Endothelial cell of umbilical vein (primary cell): ENCODE data around the gene CLEC12A. TPM values are rescaled to one million over a fixed set of nuclear protein-coding genes. Genes with fewer than 3 reads are reported as not detected.

Source experiments
- BruUV-seq: library from RNA; stranded (reverse); fragments of 400-500 nt; replicated peaks from 2 replicates; lab custom pipeline; 2021; lab: Mats Ljungman, UMichigan
- CTCF ChIA-PET: fragments of 300-600, 350-600 bp; sonication (Branson Sonifier 250); formaldehyde crosslinking; loops from one replicate; lab custom pipeline; 2021; ENCODE audit warnings: antibody characterized with exemption, inconsistent platforms; lab: Charles Lee
- POLR2A ChIA-PET: fragments of 300-600, 350-600 bp; sonication (Branson Sonifier 250); formaldehyde crosslinking; loops from one replicate; lab custom pipeline; 2021; ENCODE audit warnings: antibody characterized with exemption, inconsistent platforms; lab: Charles Lee
- DNase-seq: peaks from one replicate; pipeline ENCODE4 v3.0.0-alpha.2; 2011; ENCODE audit warnings: low read depth, low spot score
- FAIRE-seq: peaks from 2 replicates; lab custom pipeline; 2011; peaks lifted over from hg19 to GRCh38; lab: Jason Lieb, UNC
- H2AFZ ChIP-seq: 2 replicates; pipeline ENCODE4 v1.6.0; 2012; ENCODE audit warnings: low read depth, low read length, control low read depth, inconsistent platforms
- H3K27ac ChIP-seq: 2 replicates; pipeline ENCODE4 v1.5.1; 2011; ENCODE audit warnings: low read depth, mild to moderate bottlenecking, control low read depth, low read length, moderate library complexity; ENCODE audit not compliant: insufficient read depth
- H3K27me3 ChIP-seq, 2 experiments: 2 replicates each; pipeline versions ENCODE4 v1.6.0 to v1.6.1; 2011; ENCODE audit warnings: low read length in 2 of 2, mixed read lengths in 1 of 2; ENCODE audit not compliant: control insufficient read depth in 2 of 2, insufficient read depth in 2 of 2
- H3K36me3 ChIP-seq, 2 experiments: 2 replicates in 1 of 2; 3 replicates in 1 of 2; pipeline ENCODE4 v1.5.1; 2011; ENCODE audit warnings: low read length in 2 of 2, mild to moderate bottlenecking in 1 of 2, moderate library complexity in 1 of 2; ENCODE audit not compliant: control insufficient read depth in 2 of 2, insufficient read depth in 2 of 2; ENCODE audit errors: extremely low read depth in 1 of 2
- H3K4me1 ChIP-seq: 3 replicates; pipeline ENCODE4 v1.5.1; 2011; ENCODE audit warnings: mild to moderate bottlenecking, low read length; ENCODE audit not compliant: control insufficient read depth, insufficient read depth; ENCODE audit errors: extremely low read depth
- H3K4me2 ChIP-seq: 2 replicates; pipeline ENCODE4 v1.6.1; 2011; ENCODE audit warnings: low read length, control low read depth, mixed read lengths; ENCODE audit not compliant: insufficient read depth
- H3K4me3 ChIP-seq, 3 experiments: fragments of 200-600 bp in 1 of 3; sonication (generic), shearing (Covaris generic) in 1 of 3; replicated peaks in 1 of 3; 2 replicates each; pipeline ENCODE4 v1.5.1; 2011 to 2016; ENCODE audit warnings: control low read depth in 3 of 3, low read length in 3 of 3, mild to moderate bottlenecking in 2 of 3, inconsistent platforms in 1 of 3, low read depth in 1 of 3, moderate library complexity in 1 of 3; ENCODE audit not compliant: insufficient read depth in 1 of 3
- H3K79me2 ChIP-seq: 2 replicates; pipeline ENCODE4 v1.6.0; 2012; ENCODE audit warnings: low read length, inconsistent platforms; ENCODE audit not compliant: control insufficient read depth, insufficient read depth
- H3K9ac ChIP-seq: replicated peaks from 2 replicates; pipeline ENCODE3; 2011; ENCODE audit warnings: low read length, control low read depth; ENCODE audit not compliant: insufficient read depth; ENCODE audit errors: extremely low read depth
- H3K9me1 ChIP-seq: replicated peaks from 3 replicates; pipeline ENCODE4 v1.6.0; 2011; ENCODE audit warnings: mild to moderate bottlenecking, low read length; ENCODE audit not compliant: control insufficient read depth, insufficient read depth; ENCODE audit errors: extremely low read depth
- H3K9me3 ChIP-seq: replicated peaks from 2 replicates; pipeline ENCODE4 v1.5.1; 2012; ENCODE audit warnings: low read length, inconsistent platforms; ENCODE audit not compliant: control insufficient read depth, insufficient read depth
- H4K20me1 ChIP-seq: replicated peaks from 2 replicates; pipeline ENCODE3; 2011; ENCODE audit warnings: mild to moderate bottlenecking, low read length; ENCODE audit not compliant: control insufficient read depth, insufficient read depth; ENCODE audit errors: extremely low read depth
- CTCF ChIP-seq, 2 donors: IDR thresholded peaks; 1 replicate in 1 of 2; 2 replicates in 1 of 2; pipeline ENCODE4 v1.5.1; 2011; ENCODE audit warnings: low read length in 2 of 2, mild to moderate bottlenecking in 2 of 2, moderate library complexity in 2 of 2, control low read depth in 1 of 2, inconsistent platforms in 1 of 2, low read depth in 1 of 2; ENCODE audit not compliant: insufficient read depth in 1 of 2; ENCODE audit errors: extremely low read depth in 1 of 2
- EZH2 ChIP-seq: IDR thresholded peaks from 2 replicates; pipeline ENCODE4 v1.6.1; 2012; ENCODE audit warnings: borderline replicate concordance, low read depth, mild to moderate bottlenecking, moderate library complexity, low read length, inconsistent platforms; ENCODE audit not compliant: severe bottlenecking
- FOS ChIP-seq: IDR thresholded peaks from 2 replicates; pipeline ENCODE4 v1.6.1; 2011; ENCODE audit warnings: mild to moderate bottlenecking, low read length, moderate library complexity, borderline replicate concordance; ENCODE audit not compliant: insufficient read depth
- GATA2 ChIP-seq: IDR thresholded peaks from 2 replicates; pipeline ENCODE4 v1.7.0; 2011; ENCODE audit warnings: low read depth, mild to moderate bottlenecking, moderate library complexity, mixed read lengths, low read length; ENCODE audit not compliant: insufficient read length, insufficient read depth
- JUN ChIP-seq: IDR thresholded peaks from 2 replicates; pipeline ENCODE4 v1.6.1; 2011; ENCODE audit warnings: borderline replicate concordance, low read depth; ENCODE audit not compliant: insufficient read length, insufficient read depth
- MAX ChIP-seq: IDR thresholded peaks from 2 replicates; pipeline ENCODE4 v1.6.1; 2011; ENCODE audit not compliant: insufficient read depth, insufficient read length
- MYC ChIP-seq: IDR thresholded peaks from one replicate; pipeline ENCODE4 v1.6.1; 2011; ENCODE audit warnings: mild to moderate bottlenecking, low read depth, low read length
- POLR2A ChIP-seq: IDR thresholded peaks from 2 replicates; pipeline ENCODE4 v1.6.1; 2012; ENCODE audit warnings: low read depth, mild to moderate bottlenecking, control low read depth, low read length
- POLR2AphosphoS5 ChIP-seq: IDR thresholded peaks from 2 replicates; pipeline ENCODE4 v1.6.1; 2012; ENCODE audit warnings: low read depth, mild to moderate bottlenecking, control low read depth, low read length, moderate library complexity; ENCODE audit not compliant: insufficient read depth
- dilution Hi-C: fragments of 300-500 bp; cut with MboI; formaldehyde crosslinking; loops from one replicate; pipeline ENCODE4 v1.15.0; 2019; ENCODE audit warnings: low sequenced_read_pairs; ENCODE audit not compliant: extremely low pct_ligation_motif_present
- intact Hi-C: fragments of 100-400 bp; cut with micrococcal nuclease; formaldehyde crosslinking; loops from one replicate; pipeline ENCODE4 v1.10.0; 2022
- polyA plus RNA-seq, 4 experiments: library from polyadenylated mRNA; depleted of rRNA in 3 of 4; stranded (reverse) in 3 of 4; unstranded in 1 of 4; fragments of >200 nt; gene quantifications; 2 replicates each; pipeline versions ENCODE4 v1.2.1 to v1.2.3, GENCODE V29; 2011 to 2012; ENCODE audit warnings: missing spikeins in 1 of 4
- total RNA-seq: library from RNA; stranded (reverse); gene quantifications from 2 replicates; pipeline ENCODE4 v1.2.3, GENCODE V29; 2021

The CLEC12A gene
- total and polyA plus RNA-seq, 2 donors (not counting 3 experiments of a cell fraction or from before 2014, with no cell fraction given), result not detected

- dilution Hi-C loops (no loop called here), intact Hi-C loops (no loop called here)
- FAIRE-seq (no peak), DNase-seq (no peak)
- ChIA-PET CTCF (interaction anchor here (1.0 to 1.4 kb wide), 2 partner anchors 9 to 277 kb away, joined by 3 to 6 read pairs; no protein-coding TSS in a partner anchor), POLR2A (no interaction called here)
- no peak overlapping the region for H3K9ac ChIP-seq
- no peaks in the 10 kb centered on the region for H3K9me3 ChIP-seq
- H2AFZ ChIP-seq, result peak overlapping the region; percentile 86
- H3K27ac ChIP-seq, result no peak overlapping the region
- no peak overlapping the region for H3K4me3 ChIP-seq
- H4K20me1 ChIP-seq, result no peaks in the 10 kb centered on the region
- peaks cover 19% of the 10 kb centered on the region for H3K4me1 ChIP-seq
- no peaks in the 10 kb centered on the region for H3K27me3 ChIP-seq
- H3K9me1 ChIP-seq, result no peaks in the 10 kb centered on the region
- no peaks in the 10 kb centered on the region for H3K36me3 ChIP-seq
- no TSS peak for BruUV-seq
- TF ChIP-seq POLR2AphosphoS5, result no peak
- no peak for TF ChIP-seq GATA2
- TF ChIP-seq EZH2, result no peak
- no peak for TF ChIP-seq FOS
- no peak for TF ChIP-seq MAX
- no peak for TF ChIP-seq CTCF (IDR thresholded peaks at IDR 0.05; ENCODE audit: extremely low read depth in 1 of 2, insufficient read depth in 1 of 2, low read depth in 1 of 2, low read length in 2 of 2)
- TF ChIP-seq JUN, result no peak
- no peak for TF ChIP-seq POLR2A
- TF ChIP-seq MYC, result no peak
- H3K79me2 ChIP-seq, result no peaks in the 10 kb centered on the region
- no peak overlapping the region for H3K4me2 ChIP-seq
Measured at GRCh38 chr12:10027311-10027710, 56.1 kb downstream of the CLEC12A start.
